Chondrocyte (in vitro differentiated cells): Measurements from ENCODE around the gene PKP2. TPM values are rescaled to one million over a fixed set of nuclear protein-coding genes. Genes with fewer than 3 reads are reported as not detected.

Source experiments
- DNase-seq: peaks from one replicate; pipeline ENCODE4 v3.0.0; 2021; ENCODE audit warnings: mixed read lengths, low spot score
- H3K27ac Mint-ChIP-seq: one replicate; pipeline ENCODE4 v1.8.0; 2021; ENCODE audit warnings: mild to moderate bottlenecking, moderate library complexity, mixed read lengths; ENCODE audit not compliant: unreplicated experiment
- H3K27me3 Mint-ChIP-seq: 2 replicates; pipeline ENCODE4 v1.8.0; 2021; ENCODE audit warnings: low read depth, mixed read lengths
- H3K36me3 Mint-ChIP-seq: 2 replicates; pipeline ENCODE4 v1.8.0; 2021; ENCODE audit warnings: low read depth, mixed read lengths
- H3K4me1 Mint-ChIP-seq: 2 replicates; pipeline ENCODE4 v1.8.0; 2021; ENCODE audit warnings: low read depth, mild to moderate bottlenecking, mixed read lengths
- H3K4me3 Mint-ChIP-seq: one replicate; pipeline ENCODE4 v1.8.0; 2021; ENCODE audit warnings: mild to moderate bottlenecking, moderate library complexity, mixed read lengths; ENCODE audit not compliant: unreplicated experiment
- H3K9me3 Mint-ChIP-seq: 2 replicates; pipeline ENCODE4 v1.8.0; 2021; ENCODE audit warnings: low read depth, mixed read lengths
- total RNA-seq: library from RNA; stranded (reverse); gene quantifications from 3 replicates; pipeline ENCODE4 v1.2.1, GENCODE V29; 2021
- TF ChIP-seq, protein P1 (sequence below): fragments of 200-600 bp; sonication (generic); IDR thresholded peaks from 2 replicates; pipeline ENCODE4 v1.5.0; 2021; ENCODE audit warnings: antibody characterized with exemption, mild to moderate bottlenecking, moderate library complexity

Gene PKP2
- total RNA-seq, 1 donor from 2014 or later = 5.8 TPM

DNA sequence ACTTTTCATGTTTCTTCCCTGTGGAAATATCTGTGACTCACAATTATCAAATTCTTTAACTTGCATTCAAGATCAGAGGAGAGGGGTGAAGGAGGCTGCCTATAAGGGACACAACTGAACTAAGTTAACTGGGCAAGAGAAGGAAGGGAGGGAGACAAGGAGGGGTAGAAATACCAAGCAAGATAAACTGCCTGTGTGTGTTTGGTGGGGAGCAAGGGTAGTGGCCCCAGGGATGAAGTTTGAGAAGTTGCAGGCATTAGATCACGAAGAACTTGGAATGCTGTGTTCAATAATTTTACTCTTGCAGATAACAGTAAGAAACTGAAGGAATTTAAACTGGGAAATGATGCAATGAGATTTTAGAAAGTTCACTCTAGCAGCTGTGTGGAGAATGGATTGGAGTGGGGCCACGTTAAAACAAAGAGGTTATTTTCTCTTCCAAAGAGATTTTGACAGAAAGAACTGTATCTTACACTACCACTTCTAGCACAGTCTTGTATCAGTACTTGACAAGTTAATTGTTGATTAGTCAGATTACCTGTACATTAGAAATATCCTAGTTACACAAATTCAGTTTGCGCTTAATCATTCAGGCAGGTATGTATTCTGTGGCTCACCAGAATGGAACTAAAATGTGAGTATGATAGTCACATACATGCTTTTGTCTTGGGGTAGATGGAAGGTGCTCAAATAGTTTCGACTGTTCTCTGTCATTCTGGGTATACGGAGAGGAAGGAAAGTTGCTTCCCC is 7.4 kb downstream of the PKP2 start:
- H3K4me3 Mint-ChIP-seq = no peak overlapping the region
- H3K27me3 Mint-ChIP-seq = peaks cover 8% of the 10 kb centered on the region
- TF ChIP-seq, protein P1, sequence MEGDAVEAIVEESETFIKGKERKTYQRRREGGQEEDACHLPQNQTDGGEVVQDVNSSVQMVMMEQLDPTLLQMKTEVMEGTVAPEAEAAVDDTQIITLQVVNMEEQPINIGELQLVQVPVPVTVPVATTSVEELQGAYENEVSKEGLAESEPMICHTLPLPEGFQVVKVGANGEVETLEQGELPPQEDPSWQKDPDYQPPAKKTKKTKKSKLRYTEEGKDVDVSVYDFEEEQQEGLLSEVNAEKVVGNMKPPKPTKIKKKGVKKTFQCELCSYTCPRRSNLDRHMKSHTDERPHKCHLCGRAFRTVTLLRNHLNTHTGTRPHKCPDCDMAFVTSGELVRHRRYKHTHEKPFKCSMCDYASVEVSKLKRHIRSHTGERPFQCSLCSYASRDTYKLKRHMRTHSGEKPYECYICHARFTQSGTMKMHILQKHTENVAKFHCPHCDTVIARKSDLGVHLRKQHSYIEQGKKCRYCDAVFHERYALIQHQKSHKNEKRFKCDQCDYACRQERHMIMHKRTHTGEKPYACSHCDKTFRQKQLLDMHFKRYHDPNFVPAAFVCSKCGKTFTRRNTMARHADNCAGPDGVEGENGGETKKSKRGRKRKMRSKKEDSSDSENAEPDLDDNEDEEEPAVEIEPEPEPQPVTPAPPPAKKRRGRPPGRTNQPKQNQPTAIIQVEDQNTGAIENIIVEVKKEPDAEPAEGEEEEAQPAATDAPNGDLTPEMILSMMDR = no peak
- peak overlapping the region; percentile 1 for H3K27ac Mint-ChIP-seq
- no peak for DNase-seq
- no peaks in the 10 kb centered on the region for H3K36me3 Mint-ChIP-seq
- H3K9me3 Mint-ChIP-seq = no peaks in the 10 kb centered on the region
- peaks cover 27% of the 10 kb centered on the region for H3K4me1 Mint-ChIP-seq

DNA sequence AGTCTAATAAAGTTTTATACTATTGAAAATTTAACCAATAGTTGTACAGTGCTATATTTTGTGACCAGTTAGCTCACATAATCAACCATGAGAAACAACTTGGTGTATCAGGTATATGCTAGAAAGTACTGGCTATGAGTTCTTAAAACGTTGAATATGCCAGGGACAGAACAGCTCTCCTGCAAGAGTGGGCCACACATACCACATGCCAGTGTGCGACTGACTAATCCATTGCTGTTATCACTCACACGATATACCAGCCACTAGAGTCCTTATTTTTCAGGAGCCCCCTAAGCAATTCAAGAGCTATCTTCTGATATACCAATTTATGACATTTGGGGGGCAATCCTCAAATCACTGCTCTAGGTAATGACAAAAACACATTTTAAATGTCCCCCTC is 9.5 kb downstream of the PKP2 start:
- Mint-ChIP-seq H3K27ac (no peak overlapping the region), H3K9me3 (no peaks in the 10 kb centered on the region), H3K4me3 (no peak overlapping the region), H3K36me3 (no peaks in the 10 kb centered on the region), H3K27me3 (peaks cover 3% of the 10 kb centered on the region), H3K4me1 (peaks cover 14% of the 10 kb centered on the region)
- no peak for DNase-seq
- TF ChIP-seq, protein P1 = no peak

DNA sequence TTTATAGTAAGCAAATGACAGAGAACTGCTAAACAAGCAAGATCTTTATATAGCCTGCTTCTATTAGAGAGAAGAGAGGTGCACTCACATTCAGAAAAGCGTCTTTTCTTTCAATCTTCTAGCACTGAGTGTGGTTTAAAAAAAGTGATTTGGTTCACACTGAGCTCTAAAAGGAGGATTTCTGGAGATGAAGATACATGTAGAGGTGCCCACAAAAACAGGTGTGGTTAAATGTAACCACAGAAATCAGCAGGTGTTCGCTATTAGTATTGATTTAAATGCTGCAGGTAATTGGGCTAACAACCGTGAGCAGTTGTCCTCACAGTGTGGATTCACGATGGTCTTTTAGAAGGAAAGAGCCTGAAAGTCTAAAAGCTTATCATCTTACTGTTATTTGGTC is 10.7 kb downstream of the PKP2 start:
- H3K36me3 Mint-ChIP-seq = no peaks in the 10 kb centered on the region
- TF ChIP-seq, protein P1 = no peak
- H3K9me3 Mint-ChIP-seq = no peaks in the 10 kb centered on the region
- DNase-seq = no peak
- H3K4me3 Mint-ChIP-seq = no peak overlapping the region
- peaks cover 9% of the 10 kb centered on the region for H3K4me1 Mint-ChIP-seq
- no peak overlapping the region for H3K27ac Mint-ChIP-seq
- no peaks in the 10 kb centered on the region for H3K27me3 Mint-ChIP-seq

DNA sequence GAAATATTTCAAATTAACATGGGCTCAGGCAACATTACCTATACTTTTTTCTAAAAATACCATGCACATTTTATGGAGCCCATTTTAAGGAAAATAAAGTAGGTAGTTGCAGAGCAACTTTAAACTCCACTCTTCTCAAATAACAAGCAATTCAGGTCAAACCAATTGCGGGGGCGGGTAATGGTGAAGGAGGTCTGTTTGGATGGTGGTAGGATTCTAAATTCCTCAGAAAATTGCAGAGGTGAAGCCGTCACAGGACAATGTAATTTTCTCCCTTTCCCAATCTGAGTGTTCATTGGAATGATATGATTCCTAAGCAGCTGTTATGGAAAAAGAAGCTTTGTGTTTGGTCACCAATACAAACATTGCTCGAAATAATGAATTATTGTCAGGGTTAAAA is 11.6 kb downstream of the PKP2 start:
- Mint-ChIP-seq H3K36me3 (no peaks in the 10 kb centered on the region), H3K9me3 (no peaks in the 10 kb centered on the region), H3K4me1 (peaks cover 9% of the 10 kb centered on the region), H3K27me3 (no peaks in the 10 kb centered on the region), H3K27ac (no peak overlapping the region), H3K4me3 (no peak overlapping the region)
- TF ChIP-seq, protein P1 = no peak
- no peak for DNase-seq

DNA sequence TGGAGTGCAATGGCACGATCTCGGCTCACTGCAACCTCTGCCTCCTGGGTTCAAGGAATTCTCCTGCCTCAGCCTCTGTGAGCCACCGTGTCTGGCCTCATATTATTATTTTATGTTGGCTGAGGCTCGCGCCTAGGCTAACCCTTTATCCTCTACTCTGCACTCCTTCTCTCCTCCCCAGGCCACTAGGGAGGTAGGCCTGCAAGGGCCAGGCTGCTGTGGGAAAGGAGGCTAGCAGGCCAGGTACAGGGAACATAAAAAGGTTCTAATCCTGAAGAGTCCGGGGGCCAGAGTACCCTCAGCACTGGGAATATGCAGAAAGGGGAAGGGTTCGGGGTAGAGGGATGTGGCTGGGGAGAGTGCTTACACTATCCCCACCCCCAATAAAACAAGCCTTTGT is 14.9 kb downstream of the PKP2 start:
- Mint-ChIP-seq H3K36me3 (peaks cover 4% of the 10 kb centered on the region), H3K9me3 (no peaks in the 10 kb centered on the region), H3K27me3 (no peaks in the 10 kb centered on the region), H3K27ac (no peak overlapping the region), H3K4me3 (no peak overlapping the region), H3K4me1 (no peaks in the 10 kb centered on the region)
- TF ChIP-seq, protein P1 = no peak
- no peak for DNase-seq
